GM12872 (cell line): ENCODE results near the gene PHOSPHO1.

Experiments
- TF ChIP-seq, protein P1 (sequence below): IDR thresholded peaks from 3 replicates; pipeline ENCODE4 v1.5.1; 2011; ENCODE audit warnings: low read depth, mild to moderate bottlenecking, low read length, moderate library complexity; ENCODE audit not compliant: insufficient read depth

The PHOSPHO1 gene

GRCh38 chr17:49227436-49228261, 2.9 kb downstream of the PHOSPHO1 start:
- TF ChIP-seq, protein P1, sequence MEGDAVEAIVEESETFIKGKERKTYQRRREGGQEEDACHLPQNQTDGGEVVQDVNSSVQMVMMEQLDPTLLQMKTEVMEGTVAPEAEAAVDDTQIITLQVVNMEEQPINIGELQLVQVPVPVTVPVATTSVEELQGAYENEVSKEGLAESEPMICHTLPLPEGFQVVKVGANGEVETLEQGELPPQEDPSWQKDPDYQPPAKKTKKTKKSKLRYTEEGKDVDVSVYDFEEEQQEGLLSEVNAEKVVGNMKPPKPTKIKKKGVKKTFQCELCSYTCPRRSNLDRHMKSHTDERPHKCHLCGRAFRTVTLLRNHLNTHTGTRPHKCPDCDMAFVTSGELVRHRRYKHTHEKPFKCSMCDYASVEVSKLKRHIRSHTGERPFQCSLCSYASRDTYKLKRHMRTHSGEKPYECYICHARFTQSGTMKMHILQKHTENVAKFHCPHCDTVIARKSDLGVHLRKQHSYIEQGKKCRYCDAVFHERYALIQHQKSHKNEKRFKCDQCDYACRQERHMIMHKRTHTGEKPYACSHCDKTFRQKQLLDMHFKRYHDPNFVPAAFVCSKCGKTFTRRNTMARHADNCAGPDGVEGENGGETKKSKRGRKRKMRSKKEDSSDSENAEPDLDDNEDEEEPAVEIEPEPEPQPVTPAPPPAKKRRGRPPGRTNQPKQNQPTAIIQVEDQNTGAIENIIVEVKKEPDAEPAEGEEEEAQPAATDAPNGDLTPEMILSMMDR = peak; percentile 93

- TF ChIP-seq, protein P1 = no peak
Observed at GRCh38 chr17:49226771-49227435, 3.7 kb downstream of the PHOSPHO1 start.

DNA sequence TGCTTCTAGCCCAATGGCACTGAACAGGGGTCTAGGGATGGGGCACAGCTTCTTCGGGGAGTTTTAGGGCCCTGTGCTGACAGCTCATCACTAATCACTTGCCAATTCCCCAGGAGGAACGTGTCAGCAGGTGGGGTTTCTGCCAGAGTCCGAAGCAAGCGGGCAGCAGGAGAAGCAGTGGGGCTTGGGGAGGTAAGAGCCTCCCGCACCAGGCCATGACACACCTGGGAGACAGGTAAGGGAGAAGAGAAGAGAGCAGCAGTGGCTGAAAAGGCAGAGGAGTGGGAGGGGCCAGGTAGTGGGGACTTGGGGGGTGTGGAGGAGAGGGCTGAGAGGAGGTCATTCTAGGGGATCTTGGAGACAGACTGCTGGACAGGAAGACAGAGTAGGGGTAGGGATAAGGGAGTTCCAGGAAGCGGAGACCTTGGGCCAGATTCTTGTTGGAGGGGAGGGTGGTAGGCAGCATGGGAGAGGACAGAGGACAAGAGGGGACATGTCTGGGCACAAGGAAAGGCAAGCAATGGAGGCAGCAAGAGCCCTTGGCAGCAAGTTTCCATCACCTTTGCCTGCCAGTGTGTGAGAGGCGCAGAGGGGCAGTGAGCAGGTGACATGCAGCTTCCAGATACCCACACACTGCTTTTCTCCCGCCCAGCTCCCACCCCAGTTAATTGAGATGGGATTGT, 4.9 kb downstream of the PHOSPHO1 start:
- TF ChIP-seq, protein P1 = no peak

GRCh38 chr17:49224997-49225337, 5.6 kb downstream of the PHOSPHO1 start:
- TF ChIP-seq, protein P1 = no peak

- TF ChIP-seq, protein P1 = 0 out of 3 replicates have a peak, but pooled peaks have one; percentile 1
Observed at GRCh38 chr17:49224198-49224996, 6.2 kb downstream of the PHOSPHO1 start.

DNA sequence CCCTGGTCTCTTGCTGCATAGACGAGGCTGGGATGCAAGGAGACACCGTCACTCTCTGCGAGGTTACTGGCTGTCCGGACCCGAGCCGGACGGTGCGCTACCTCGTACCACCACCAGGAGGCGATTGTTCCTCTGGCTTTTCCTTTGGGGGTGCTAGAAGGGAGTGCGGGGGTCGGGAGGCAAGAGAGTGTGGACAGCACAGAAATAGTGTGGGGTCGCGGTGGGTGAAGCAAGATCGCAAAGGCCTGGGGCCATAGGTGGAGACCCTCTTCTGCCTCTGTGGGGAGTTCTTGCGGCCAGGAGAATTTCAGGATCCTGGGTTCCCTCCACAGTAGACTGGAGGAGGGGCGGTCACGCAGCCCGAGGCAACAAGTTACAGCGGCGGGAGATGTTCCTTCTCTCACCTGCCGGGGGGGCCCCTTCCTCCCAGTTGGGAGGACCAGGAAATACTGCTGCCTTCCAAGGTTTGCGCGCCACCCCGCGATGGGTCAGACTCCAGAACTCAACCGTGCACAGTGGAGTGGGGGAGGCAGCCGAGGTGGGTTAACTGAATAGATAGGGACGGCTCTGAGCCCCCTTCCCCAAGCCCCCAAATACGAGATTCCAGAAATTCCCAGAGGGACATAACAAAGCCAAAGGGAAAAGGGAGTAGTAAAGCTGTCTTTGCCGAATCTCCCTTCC, 6.9 kb downstream of the PHOSPHO1 start:
- TF ChIP-seq, protein P1 = peak; percentile 95

GRCh38 chr17:49223168-49223516, 7.4 kb downstream of the PHOSPHO1 start:
- TF ChIP-seq, protein P1 = no peak
